A549 (cell line): ENCODE measurements around the gene LMAN1L. TPM values are rescaled to one million over a fixed set of nuclear protein-coding genes. Genes with fewer than 3 reads are reported as not detected.

ENCODE experiments used
- ATAC-seq, 2 experiments: fragments of 200-7000 bp in 1 of 2; fragments of >200 bp in 1 of 2; cut with Nextera tagmentation in 1 of 2; cut with Tn5 transposase in 1 of 2; 3 replicates each; pipeline versions ENCODE4 v1.8.0 to v1.9.1; 2018 to 2020; ENCODE audit warnings: mild to moderate bottlenecking in 1 of 2, moderate library complexity in 1 of 2
- CTCF ChIA-PET: fragments of 300-600 bp; sonication (Branson Sonifier 250); formaldehyde crosslinking; extraction: SDS; loops from one replicate; lab custom pipeline; 2021; ENCODE audit warnings: antibody characterized with exemption, inconsistent platforms; lab: Yijun Ruan, JAX
- POLR2A ChIA-PET: fragments of 350-600 bp; formaldehyde crosslinking; extraction: SDS; loops from one replicate; lab custom pipeline; 2021; ENCODE audit warnings: antibody characterized with exemption, inconsistent platforms; lab: Yijun Ruan, JAX
- DNase-seq, 2 experiments: peaks; one replicate each; pipeline versions ENCODE4 v3.0.0 to v3.0.0-alpha.2; 2011 to 2016; ENCODE audit warnings: low read depth in 1 of 2, low spot score in 1 of 2
- FAIRE-seq: peaks from 2 replicates; lab custom pipeline; 2011; peaks lifted over from hg19 to GRCh38; lab: Jason Lieb, UNC
- H3K27ac ChIP-seq, 2 experiments: fragments of >200 bp; sonication (Bioruptor Twin); formaldehyde crosslinking; 3 replicates each; pipeline ENCODE4 v1.5.1; 2016 to 2017
- H3K4me1 ChIP-seq: fragments of >200 bp; sonication (Bioruptor Twin); formaldehyde crosslinking; 3 replicates; pipeline ENCODE4 v1.6.1; 2016
- H3K4me2 ChIP-seq: fragments of >200 bp; sonication (Bioruptor Twin); formaldehyde crosslinking; 3 replicates; pipeline ENCODE4 v1.6.1; 2016
- H3K4me3 ChIP-seq: fragments of >200 bp; sonication (Bioruptor Twin); formaldehyde crosslinking; 3 replicates; pipeline ENCODE4 v1.5.1; 2016
- H3K9me3 ChIP-seq: fragments of >200 bp; sonication (Bioruptor Twin); formaldehyde crosslinking; 3 replicates; pipeline ENCODE4 v1.6.1; 2016
- ATOH8 ChIP-seq: fragments of 250-450 bp; sonication (Bioruptor Pico); IDR thresholded peaks from 2 replicates; pipeline ENCODE4 v1.5.0; 2020; ENCODE audit warnings: low read depth, mild to moderate bottlenecking, moderate library complexity
- BCL3 ChIP-seq: fragments of >200 bp; sonication (Bioruptor Twin); formaldehyde crosslinking; IDR thresholded peaks from 3 replicates; pipeline ENCODE4 v1.6.1; 2016
- CBX2 ChIP-seq: fragments of 200-600 bp; sonication (generic); IDR thresholded peaks from 2 replicates; pipeline ENCODE4 v1.6.1; 2016; ENCODE audit warnings: low read depth, mild to moderate bottlenecking, borderline replicate concordance
- CEBPB ChIP-seq, 2 experiments: fragments of >200 bp in 1 of 2; sonication (Bioruptor Twin) in 1 of 2; formaldehyde crosslinking in 1 of 2; IDR thresholded peaks; 2 replicates each; pipeline ENCODE4 v1.6.1; 2012 to 2016
- CHD2 ChIP-seq: fragments of 150-350 bp; IDR thresholded peaks from 2 replicates; pipeline ENCODE4 v1.6.1; 2014; ENCODE audit warnings: low read length; ENCODE audit not compliant: partially characterized antibody
- CHD4 ChIP-seq: fragments of 200-600 bp; sonication (generic); IDR thresholded peaks from 2 replicates; pipeline ENCODE4 v1.6.1; 2016; ENCODE audit warnings: antibody characterized with exemption, mild to moderate bottlenecking, borderline replicate concordance
- EP300 ChIP-seq, 2 experiments: fragments of >200 bp; sonication (Bioruptor Twin); formaldehyde crosslinking; IDR thresholded peaks; 2 replicates in 1 of 2; 3 replicates in 1 of 2; pipeline ENCODE4 v1.6.1; 2016 to 2017
- FOSB ChIP-seq: fragments of 250-450 bp; sonication (Bioruptor Pico); IDR thresholded peaks from 2 replicates; pipeline ENCODE4 v1.5.0; 2020; ENCODE audit warnings: mild to moderate bottlenecking, moderate library complexity
- GATA3 ChIP-seq: IDR thresholded peaks from 2 replicates; pipeline ENCODE4 v1.6.1; 2012; ENCODE audit warnings: borderline replicate concordance
- HDAC2 ChIP-seq: fragments of 200-600 bp; sonication (generic); IDR thresholded peaks from 2 replicates; pipeline ENCODE4 v1.6.1; 2016
- HOXA7 ChIP-seq: fragments of 250-450 bp; sonication (Bioruptor Pico); IDR thresholded peaks from 2 replicates; pipeline ENCODE4 v1.5.0; 2020; ENCODE audit warnings: mild to moderate bottlenecking, moderate library complexity
- HOXB13 ChIP-seq: fragments of 250-450 bp; sonication (Bioruptor Pico); IDR thresholded peaks from 2 replicates; pipeline ENCODE4 v1.5.0; 2020; ENCODE audit warnings: low read depth, mild to moderate bottlenecking, moderate library complexity
- JUNB ChIP-seq: fragments of >200 bp; sonication (Bioruptor Twin); formaldehyde crosslinking; IDR thresholded peaks from 2 replicates; pipeline ENCODE4 v1.6.1; 2016
- KDM5A ChIP-seq: fragments of 200-600 bp; sonication (generic); IDR thresholded peaks from 2 replicates; pipeline ENCODE4 v1.6.1; 2016; ENCODE audit warnings: antibody characterized with exemption, mild to moderate bottlenecking
- MAZ ChIP-seq: fragments of 150-350 bp; IDR thresholded peaks from 2 replicates; pipeline ENCODE4 v1.6.1; 2014; ENCODE audit warnings: antibody characterized with exemption, low read depth, low read length, borderline replicate concordance
- MYC ChIP-seq: IDR thresholded peaks from 2 replicates; pipeline ENCODE4 v1.6.1; 2012; ENCODE audit warnings: mild to moderate bottlenecking, inconsistent platforms, low read length, improper control_type of control experiment, borderline replicate concordance
- NFE2L2 ChIP-seq: fragments of 150-350 bp; conservative IDR thresholded peaks from 2 replicates; pipeline ENCODE4 v1.6.1; 2014; ENCODE audit warnings: low read length
- NR3C1 ChIP-seq: fragments of >200 bp; sonication (Bioruptor Twin); formaldehyde crosslinking; IDR thresholded peaks from 3 replicates; pipeline ENCODE4 v1.6.1; 2017
- POLR2A ChIP-seq: IDR thresholded peaks from 2 replicates; pipeline ENCODE4 v1.6.1; 2012; ENCODE audit warnings: mild to moderate bottlenecking, low read length
- POLR2AphosphoS2 ChIP-seq: conservative IDR thresholded peaks from 2 replicates; pipeline ENCODE4 v1.6.1; 2012; ENCODE audit warnings: low read length, improper control_type of control experiment, inconsistent platforms
- RAD21 ChIP-seq, 2 experiments: fragments of >200 bp in 1 of 2; sonication (Bioruptor Twin) in 1 of 2; formaldehyde crosslinking in 1 of 2; IDR thresholded peaks in 1 of 2; conservative IDR thresholded peaks in 1 of 2; 2 replicates in 1 of 2; 3 replicates in 1 of 2; pipeline ENCODE4 v1.6.1; 2012 to 2018; ENCODE audit warnings: inconsistent platforms in 1 of 2
- TFCP2L1 ChIP-seq: fragments of 250-450 bp; sonication (Bioruptor Pico); IDR thresholded peaks from 2 replicates; pipeline ENCODE4 v1.5.0; 2021; ENCODE audit warnings: mild to moderate bottlenecking
- ZC3H11A ChIP-seq: fragments of 450-650 bp; IDR thresholded peaks from 2 replicates; pipeline ENCODE4 v1.6.1; 2014; ENCODE audit warnings: antibody characterized with exemption, mild to moderate bottlenecking
- ZNF302 ChIP-seq: fragments of 250-450 bp; sonication (Bioruptor Pico); IDR thresholded peaks from 2 replicates; pipeline ENCODE4 v1.9.0; 2021; ENCODE audit warnings: inconsistent platforms, mild to moderate bottlenecking, moderate library complexity
- ZSCAN20 ChIP-seq: fragments of 250-450 bp; sonication (Bioruptor Pico); IDR thresholded peaks from 2 replicates; pipeline ENCODE4 v1.8.0; 2022; ENCODE audit warnings: mild to moderate bottlenecking, moderate library complexity
- WGBS: methylation state at CpG from one replicate; pipeline ENCODE4 v1.1.6; 2017; ENCODE audit errors: missing lambda C conversion rate; 5-methylcytosine and 5-hydroxymethylcytosine counted together
- polyA plus RNA-seq, 4 experiments: library from polyadenylated mRNA; depleted of rRNA in 3 of 4; stranded (reverse); fragments of >200 nt; fragmentation: RNase III in 1 of 4; extraction: RNeasy Plus Mini Kit Qiagen cat#74134 plus additional on column Dnase treatment in 1 of 4; gene quantifications; 2 replicates in 3 of 4; 3 replicates in 1 of 4; pipeline ENCODE4 v1.2.3, GENCODE V29; 2011 to 2017

The LMAN1L gene
- polyA plus RNA-seq, 2 of the 4 experiments (the other 2 are of a cell fraction) = not detected

GRCh38 chr15:74767167-74768098 is 45.2 kb upstream of the LMAN1L start:
- DNase-seq (no peak), FAIRE-seq (no peak), ATAC-seq (no peak)
- Histone ChIP-seq H3K27ac (peak overlapping the region in 1 of 2 experiments; percentile 57; a peak in 1 of 6 replicates), H3K4me3 (no peak overlapping the region), H3K4me1 (peaks cover 7% of the 10 kb centered on the region; the same call in 2 of the 3 replicates), H3K4me2 (no peak overlapping the region), H3K9me3 (no peaks in the 10 kb centered on the region)
- ChIA-PET POLR2A (no interaction called here), CTCF (interaction anchor here (0.8 to 65.6 kb wide), 13 partner anchors 8 to 184 kb away, joined by 3 to 1908 read pairs (median 56); partner anchors contain the start of genes CPLX3, CSK, CYP1A1 and CYP1A2)
- no peak for TF ChIP-seq POLR2A
- no peak for TF ChIP-seq MAZ
- TF ChIP-seq CEBPB (IDR thresholded peaks at IDR 0.05) = no peak
- no peak for TF ChIP-seq FOSB
- TF ChIP-seq ZNF302 = no peak
- no peak for TF ChIP-seq CHD2
- no peak for TF ChIP-seq TFCP2L1 (CRISPR knock-in tag)
- no peak for TF ChIP-seq HDAC2
- TF ChIP-seq HOXB13 = no peak
- TF ChIP-seq MYC = no peak
- TF ChIP-seq EP300 (IDR thresholded peaks at IDR 0.05) = no peak
- TF ChIP-seq CBX2 = no peak
- TF ChIP-seq NFE2L2 = no peak
- no peak for TF ChIP-seq ATOH8
- no peak for TF ChIP-seq NR3C1
- TF ChIP-seq KDM5A = no peak
- TF ChIP-seq JUNB = no peak
- no peak for TF ChIP-seq POLR2AphosphoS2
- TF ChIP-seq GATA3 = no peak
- no peak for TF ChIP-seq ZSCAN20 (CRISPR knock-in tag)
- 79% methylated on average over 12 of the region's 14 CpGs for WGBS

- WGBS = 37% methylated on average over 15 of the region's 15 CpGs
Observed at GRCh38 chr15:74768099-74768770, 44.4 kb upstream of the LMAN1L start.

More at GRCh38 chr15:74768099-74768770, 44.4 kb upstream of the LMAN1L start:
- no peak for FAIRE-seq
- ChIA-PET CTCF (interaction anchor here (0.7 to 65.6 kb wide), 33 partner anchors 8 to 401 kb away, joined by 3 to 1908 read pairs (median 7); partner anchors contain the start of genes CLK3, CPLX3, CSK and CYP11A1), POLR2A (no interaction called here)
- DNase-seq = no peak
- peak overlapping the region; percentile 26; the same call in 2 of the 3 replicates for H3K4me3 ChIP-seq
- peak overlapping the region; percentile 41 to 57; a peak in 4 of 6 replicates for H3K27ac ChIP-seq
- peak in 1 of 2 experiments; percentile 5; a peak in 3 of 6 replicates for ATAC-seq
- peaks cover 7% of the 10 kb centered on the region; the same call in 2 of the 3 replicates for H3K4me1 ChIP-seq
- TF ChIP-seq POLR2AphosphoS2 (no peak), BCL3 (no peak), RAD21 (conservative IDR thresholded peaks at IDR 0.05 in 1 of 2, IDR thresholded peaks at IDR 0.05 in 1 of 2) (no peak), HOXA7 (CRISPR knock-in tag) (no peak), ZC3H11A (peak; percentile 88), CHD4 (no peak)
- peak overlapping the region; percentile 83 for H3K4me2 ChIP-seq
- no peaks in the 10 kb centered on the region for H3K9me3 ChIP-seq
